Left renal cortex interstitium (tissue), 4 donors: ENCODE results near the gene ELMO1. TPM values are rescaled to one million over a fixed set of nuclear protein-coding genes. Genes with fewer than 3 reads are reported as not detected.
A peak's percentile ranks its signal among the peaks of the same experiment; 100 is the strongest.

ENCODE experiments used
- DNase-seq, 4 donors: peaks; one replicate each; pipeline ENCODE4 v3.0.0-alpha.2; 2013; ENCODE audit warnings: low read depth in 4 of 4, low spot score in 2 of 4, missing footprints in 1 of 4
- polyA plus RNA-seq, 4 donors: library from polyadenylated mRNA; unstranded; fragments of 120-200 nt; gene quantifications; one replicate each; pipeline ENCODE4 v1.2.1, GENCODE V29; 2013; ENCODE audit not compliant: insufficient read length in 4 of 4

The ELMO1 gene
- polyA plus RNA-seq, 4 donors, result 8.1 to 12.2 (median 9.6) TPM

DNA sequence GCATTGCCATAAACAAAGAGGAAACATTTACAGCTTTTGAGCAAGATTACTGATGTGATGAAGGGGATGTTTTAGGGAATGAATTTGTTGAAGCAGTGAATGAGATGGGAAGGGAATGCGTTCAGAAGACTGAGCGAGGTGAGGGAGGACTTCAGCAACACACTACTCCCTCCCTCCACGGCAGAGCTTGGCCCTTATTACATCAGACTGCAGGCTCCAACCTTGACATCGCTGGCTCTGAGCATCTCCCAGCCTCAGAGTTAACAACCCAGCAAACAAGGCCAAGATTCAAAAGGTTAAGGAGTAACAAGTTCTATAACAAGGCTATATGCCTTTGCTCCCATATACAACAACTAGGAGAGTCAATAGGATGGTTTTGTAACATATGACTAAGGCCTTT lies 164.4 kb downstream of the ELMO1 start:
- DNase-seq, result no peak

- no peak for DNase-seq
These were observed 164.9 kb downstream of the ELMO1 start for GRCh38 chr7:37283716-37284115.

- no peak for DNase-seq
These were observed 165.7 kb downstream of the ELMO1 start for GRCh38 chr7:37282927-37283326.

- DNase-seq, result no peak
These were observed 166.6 kb downstream of the ELMO1 start for GRCh38 chr7:37282093-37282444.

- DNase-seq, result no peak
These were observed 167.1 kb downstream of the ELMO1 start for GRCh38 chr7:37281368-37282092.

DNA sequence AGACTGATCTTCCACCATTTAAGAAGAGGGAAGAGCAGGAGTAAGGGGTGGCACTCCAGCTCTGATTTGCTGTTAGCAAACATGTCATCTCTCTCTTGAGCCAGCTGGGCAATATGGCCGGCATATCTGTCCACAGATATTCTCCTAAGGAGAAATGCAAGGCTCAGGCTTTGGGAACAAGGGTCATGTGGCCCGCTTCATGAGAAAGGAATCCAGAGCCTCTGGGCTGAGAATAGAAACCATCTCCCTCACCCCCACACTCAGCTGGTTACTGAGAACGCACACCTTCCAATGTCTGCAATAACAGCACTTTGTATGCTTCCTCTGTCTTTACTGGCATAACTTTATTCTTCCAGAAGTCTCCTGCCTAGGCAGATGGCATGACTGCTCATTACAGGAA lies 171.2 kb downstream of the ELMO1 start:
- DNase-seq, result no peak

GRCh38 chr7:37275078-37275710 lies 173.5 kb downstream of the ELMO1 start:
- no peak for DNase-seq

GRCh38 chr7:37273891-37274290 lies 174.8 kb downstream of the ELMO1 start:
- no peak for DNase-seq

DNA sequence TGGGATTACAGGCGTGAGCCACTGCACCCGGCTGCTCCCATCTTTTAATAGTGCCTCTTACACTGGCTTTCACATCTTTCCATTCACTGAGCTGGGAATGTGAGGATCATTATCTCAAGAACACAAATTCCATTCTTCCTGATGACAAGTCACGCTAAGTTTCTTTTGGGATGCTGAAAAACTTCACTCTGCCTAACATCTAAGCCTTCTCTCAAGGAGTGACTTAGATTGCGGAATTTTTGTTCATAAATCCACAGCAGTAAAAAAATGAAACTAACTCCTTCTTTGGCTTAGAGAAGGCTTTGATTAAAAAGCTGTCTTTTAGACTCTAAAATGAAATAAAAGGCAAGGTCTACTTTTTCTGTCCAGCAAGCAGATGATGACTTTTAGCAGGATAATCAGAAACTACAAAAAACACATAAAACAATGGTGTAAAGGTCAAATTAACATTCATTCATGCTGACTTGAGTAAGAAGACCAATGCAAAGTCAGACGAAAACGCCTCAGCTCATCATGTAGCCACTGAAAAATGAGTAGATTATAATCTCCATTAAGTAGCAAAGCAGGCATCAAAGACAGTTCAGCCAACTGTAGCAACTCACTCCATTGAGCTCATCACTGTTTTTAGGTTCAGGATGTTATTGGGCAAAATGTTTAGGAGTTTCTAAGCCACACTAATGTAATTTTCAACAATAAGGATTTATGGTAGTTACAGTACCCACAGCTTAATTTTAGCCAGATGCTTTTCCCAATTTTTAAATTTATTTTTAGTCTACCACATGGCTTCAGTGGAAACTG lies 178.8 kb downstream of the ELMO1 start:
- DNase-seq, result no peak

GRCh38 chr7:37267251-37267650 lies 181.4 kb downstream of the ELMO1 start:
- DNase-seq, result no peak

DNA sequence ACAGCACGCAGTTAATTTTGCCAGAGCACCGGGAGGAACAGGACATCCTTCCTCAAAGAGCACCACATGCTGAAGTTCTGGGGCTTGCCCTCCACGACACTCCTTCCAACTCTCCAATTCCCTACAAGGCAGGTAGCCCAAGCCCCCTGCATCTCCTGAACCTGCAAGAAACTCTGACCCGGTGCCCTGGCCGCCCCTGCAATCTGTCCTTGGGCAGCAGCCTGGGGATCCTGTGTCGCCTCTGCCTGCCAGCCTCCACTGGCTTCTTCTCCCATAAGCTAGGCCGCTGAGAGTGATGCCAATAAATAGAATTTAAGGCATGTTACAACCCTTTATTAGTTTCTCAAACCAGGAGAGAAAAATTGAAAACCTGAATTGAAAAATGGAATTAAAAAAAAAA lies 182.8 kb downstream of the ELMO1 start:
- DNase-seq, result no peak

- DNase-seq, result no peak
These were observed 183.7 kb downstream of the ELMO1 start for GRCh38 chr7:37265006-37265405.

GRCh38 chr7:37262181-37262580 lies 186.5 kb downstream of the ELMO1 start:
- no peak for DNase-seq

- no peak for DNase-seq
These were observed 189.3 kb downstream of the ELMO1 start for GRCh38 chr7:37259319-37259821.

GRCh38 chr7:37256631-37257030 lies 192.0 kb downstream of the ELMO1 start:
- no peak for DNase-seq

GRCh38 chr7:37255327-37255944 lies 193.2 kb downstream of the ELMO1 start:
- DNase-seq, result no peak

DNA sequence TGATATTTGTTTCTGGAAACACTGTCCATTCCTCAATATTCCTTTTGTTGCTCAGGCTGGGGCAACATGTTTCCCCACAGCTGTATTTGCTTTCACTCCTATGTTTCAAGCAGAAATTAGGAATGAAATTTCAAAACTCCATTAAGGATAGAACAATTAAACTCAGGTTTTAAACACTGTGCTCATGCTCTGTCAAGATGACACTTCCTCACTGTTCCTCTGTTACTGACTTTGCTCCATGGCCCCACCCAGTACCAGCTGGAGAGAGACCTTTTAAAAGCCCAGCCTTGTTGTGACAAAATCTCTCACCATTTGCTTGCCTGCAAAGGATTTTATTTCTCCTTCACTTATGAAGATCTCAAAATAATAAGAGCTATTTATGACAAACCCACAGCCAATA lies 197.4 kb downstream of the ELMO1 start:
- DNase-seq, result no peak

GRCh38 chr7:37249240-37249639 lies 199.4 kb downstream of the ELMO1 start:
- DNase-seq, result no peak

DNA sequence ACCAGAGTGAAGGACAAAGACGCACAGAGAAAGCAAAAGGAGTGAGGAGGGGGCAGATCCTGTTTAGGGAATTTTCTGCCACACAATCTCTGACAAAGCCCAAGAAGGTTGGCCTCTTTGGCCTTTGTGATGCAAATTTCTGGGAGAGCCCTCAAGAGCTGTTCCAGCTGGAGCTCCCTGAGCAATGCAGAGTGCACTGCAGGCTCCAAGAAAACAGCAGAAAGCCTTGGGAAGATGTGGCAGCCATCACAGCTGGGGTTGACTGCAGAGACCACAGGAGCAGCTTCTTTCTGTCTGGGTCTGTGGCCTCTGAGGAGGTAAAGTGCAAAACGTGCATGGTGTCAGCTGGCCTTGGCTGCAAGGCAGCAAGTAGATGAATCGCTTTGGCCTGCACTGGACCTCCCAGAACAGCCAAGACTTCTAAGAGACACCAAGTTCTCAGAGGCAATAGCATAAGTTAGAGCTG lies 200.2 kb downstream of the ELMO1 start:
- DNase-seq, result peak in 1 of 4 donors; percentile 4

DNA sequence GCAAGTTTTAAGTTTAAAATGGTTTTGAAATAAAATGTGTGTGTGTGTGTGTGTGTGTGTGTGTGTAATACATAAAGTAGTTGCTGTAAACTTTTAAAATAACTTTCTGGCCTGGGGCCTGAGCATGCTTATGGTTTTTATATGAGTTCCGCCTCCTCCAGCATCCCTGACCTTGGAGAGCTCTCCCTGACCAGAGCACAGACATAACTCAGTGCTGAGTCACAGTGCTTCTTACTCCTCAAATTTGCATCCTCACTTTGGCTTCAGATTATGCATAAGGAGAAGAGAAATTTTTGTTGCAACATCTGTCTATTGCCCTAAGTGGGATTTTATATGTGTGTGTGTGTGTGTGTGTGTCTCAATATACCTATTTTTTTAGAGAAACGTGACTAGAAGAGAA lies 200.8 kb downstream of the ELMO1 start:
- DNase-seq, result peak in 1 of 4 donors; percentile 9

DNA sequence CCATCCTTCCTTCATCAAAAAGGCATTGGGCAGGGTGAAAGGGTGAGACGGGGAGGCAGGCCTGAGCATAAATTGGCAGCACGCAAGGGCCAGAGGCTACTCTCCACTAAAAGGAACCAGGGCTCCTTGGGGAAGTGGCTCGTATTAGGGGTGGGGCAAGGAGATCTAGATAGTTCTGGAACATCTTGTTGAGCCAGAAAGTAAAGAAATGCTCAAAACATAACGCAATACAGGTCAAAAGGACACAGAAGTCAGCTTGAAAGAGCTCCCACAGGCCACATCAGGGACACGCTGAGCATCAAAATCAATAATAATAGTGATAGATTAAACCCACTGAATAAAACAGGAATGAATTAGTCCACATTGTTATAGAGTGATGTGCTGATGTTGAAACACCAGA lies 203.1 kb downstream of the ELMO1 start:
- no peak for DNase-seq
